ENCODE data around the gene GALNT13. TPM values are rescaled to one million over a fixed set of nuclear protein-coding genes. Genes with fewer than 3 reads are reported as not detected.

The GALNT13 gene
- total RNA-seq, 1 donor from 2014 or later = 0.46 TPM

- no peak for DNase-seq (ENCODE audit: low read depth)
- Histone ChIP-seq H3K27me3 (ENCODE audit: control insufficient read depth, insufficient read depth, low read length) (no peaks in the 10 kb centered on the region), H3K4me3 (ENCODE audit: low read depth, low read length) (no peak overlapping the region), H3K36me3 (ENCODE audit: control insufficient read depth, insufficient read depth, low read length) (no peaks in the 10 kb centered on the region)
- TF ChIP-seq, protein P1, sequence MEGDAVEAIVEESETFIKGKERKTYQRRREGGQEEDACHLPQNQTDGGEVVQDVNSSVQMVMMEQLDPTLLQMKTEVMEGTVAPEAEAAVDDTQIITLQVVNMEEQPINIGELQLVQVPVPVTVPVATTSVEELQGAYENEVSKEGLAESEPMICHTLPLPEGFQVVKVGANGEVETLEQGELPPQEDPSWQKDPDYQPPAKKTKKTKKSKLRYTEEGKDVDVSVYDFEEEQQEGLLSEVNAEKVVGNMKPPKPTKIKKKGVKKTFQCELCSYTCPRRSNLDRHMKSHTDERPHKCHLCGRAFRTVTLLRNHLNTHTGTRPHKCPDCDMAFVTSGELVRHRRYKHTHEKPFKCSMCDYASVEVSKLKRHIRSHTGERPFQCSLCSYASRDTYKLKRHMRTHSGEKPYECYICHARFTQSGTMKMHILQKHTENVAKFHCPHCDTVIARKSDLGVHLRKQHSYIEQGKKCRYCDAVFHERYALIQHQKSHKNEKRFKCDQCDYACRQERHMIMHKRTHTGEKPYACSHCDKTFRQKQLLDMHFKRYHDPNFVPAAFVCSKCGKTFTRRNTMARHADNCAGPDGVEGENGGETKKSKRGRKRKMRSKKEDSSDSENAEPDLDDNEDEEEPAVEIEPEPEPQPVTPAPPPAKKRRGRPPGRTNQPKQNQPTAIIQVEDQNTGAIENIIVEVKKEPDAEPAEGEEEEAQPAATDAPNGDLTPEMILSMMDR (IDR thresholded peaks at IDR 0.05; ENCODE audit: insufficient read depth, low read length, poor library complexity, severe bottlenecking) = no peak
Measured at GRCh38 chr2:154343282-154343681, 471.6 kb downstream of the GALNT13 start.

- H3K27me3 ChIP-seq (ENCODE audit: control insufficient read depth, insufficient read depth, low read length) = no peaks in the 10 kb centered on the region
- DNase-seq (ENCODE audit: low read depth) = no peak
- no peaks in the 10 kb centered on the region for H3K36me3 ChIP-seq (ENCODE audit: control insufficient read depth, insufficient read depth, low read length)
- H3K4me3 ChIP-seq (ENCODE audit: low read depth, low read length) = no peak overlapping the region
- TF ChIP-seq, protein P1 (IDR thresholded peaks at IDR 0.05; ENCODE audit: insufficient read depth, low read length, poor library complexity, severe bottlenecking) = no peak
Measured at GRCh38 chr2:154350911-154351310, 479.2 kb downstream of the GALNT13 start.

GRCh38 chr2:154361276-154361675, 489.6 kb downstream of the GALNT13 start:
- H3K27me3 ChIP-seq (ENCODE audit: control insufficient read depth, insufficient read depth, low read length) = no peaks in the 10 kb centered on the region
- TF ChIP-seq, protein P1 (IDR thresholded peaks at IDR 0.05; ENCODE audit: insufficient read depth, low read length, poor library complexity, severe bottlenecking) = no peak
- DNase-seq (ENCODE audit: low read depth) = no peak
- no peaks in the 10 kb centered on the region for H3K36me3 ChIP-seq (ENCODE audit: control insufficient read depth, insufficient read depth, low read length)
- no peak overlapping the region for H3K4me3 ChIP-seq (ENCODE audit: low read depth, low read length)

DNA sequence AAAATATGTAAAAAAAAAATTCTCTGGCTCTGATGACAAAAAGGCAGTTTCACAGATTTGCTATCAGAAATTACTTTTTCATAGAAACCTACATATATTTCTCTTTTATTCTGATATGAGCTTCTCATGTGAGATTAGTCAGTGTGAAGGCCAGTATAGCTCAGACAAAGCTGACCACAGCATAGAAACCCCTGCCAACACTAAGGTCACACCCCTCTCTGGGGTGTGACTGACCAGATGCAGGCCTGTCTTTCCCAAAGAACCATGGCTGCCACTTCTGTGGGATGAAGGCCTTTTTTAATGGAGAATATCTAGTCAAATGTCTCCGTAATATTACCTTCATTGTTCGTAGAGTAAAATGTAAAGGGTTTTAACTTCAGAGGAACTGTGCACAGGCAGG, 496.4 kb downstream of the GALNT13 start:
- H3K27me3 ChIP-seq (ENCODE audit: control insufficient read depth, insufficient read depth, low read length) = no peaks in the 10 kb centered on the region
- H3K4me3 ChIP-seq (ENCODE audit: low read depth, low read length) = no peak overlapping the region
- DNase-seq (ENCODE audit: low read depth) = no peak
- TF ChIP-seq, protein P1 (IDR thresholded peaks at IDR 0.05; ENCODE audit: insufficient read depth, low read length, poor library complexity, severe bottlenecking) = no peak
- H3K36me3 ChIP-seq (ENCODE audit: control insufficient read depth, insufficient read depth, low read length) = no peaks in the 10 kb centered on the region

GRCh38 chr2:154370873-154371272, 499.2 kb downstream of the GALNT13 start:
- no peak for DNase-seq (ENCODE audit: low read depth)
- H3K36me3 ChIP-seq (ENCODE audit: control insufficient read depth, insufficient read depth, low read length) = no peaks in the 10 kb centered on the region
- no peak overlapping the region for H3K4me3 ChIP-seq (ENCODE audit: low read depth, low read length)
- TF ChIP-seq, protein P1 (IDR thresholded peaks at IDR 0.05; ENCODE audit: insufficient read depth, low read length, poor library complexity, severe bottlenecking) = no peak
- no peaks in the 10 kb centered on the region for H3K27me3 ChIP-seq (ENCODE audit: control insufficient read depth, insufficient read depth, low read length)

DNA sequence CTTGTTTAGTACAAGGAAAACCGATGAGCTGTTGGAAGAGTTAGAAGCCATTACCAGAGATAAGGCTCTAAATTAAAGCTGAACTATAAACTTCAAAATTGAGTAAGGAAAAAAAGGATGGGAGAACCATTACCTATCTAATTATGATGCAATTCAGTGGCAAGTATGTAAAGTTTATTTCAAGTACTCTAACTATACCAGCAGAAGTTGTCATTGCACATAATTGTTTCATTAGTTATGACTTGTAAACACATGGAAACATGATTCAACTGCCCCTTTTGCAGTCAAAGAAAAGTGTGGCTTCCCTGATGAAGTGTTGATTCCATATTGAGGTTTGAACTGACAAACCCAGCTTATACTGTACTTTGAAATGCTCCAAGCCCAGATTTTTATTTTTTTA, 502.7 kb downstream of the GALNT13 start:
- DNase-seq (ENCODE audit: low read depth) = no peak
- TF ChIP-seq, protein P1 (IDR thresholded peaks at IDR 0.05; ENCODE audit: insufficient read depth, low read length, poor library complexity, severe bottlenecking) = no peak
- Histone ChIP-seq H3K27me3 (ENCODE audit: control insufficient read depth, insufficient read depth, low read length) (no peaks in the 10 kb centered on the region), H3K4me3 (ENCODE audit: low read depth, low read length) (no peak overlapping the region), H3K36me3 (ENCODE audit: control insufficient read depth, insufficient read depth, low read length) (no peaks in the 10 kb centered on the region)
